NCI-H82 treated with DMSO at 0.1 percent for 48 hours (cell line): ENCODE results near the gene CFAP251.
"Not testable (repeated sequence)": the region's sequence is repeated elsewhere in the genome, so short reads cannot be mapped to it uniquely, and the experiment has no call there.

Experiments
- DNase-seq: peaks from one replicate; lab custom pipeline; 2025; ENCODE audit not compliant: unreplicated experiment; lab: John Stamatoyannopoulos, UW

CFAP251 gene

GRCh38 chr12:121903202-121903601 lies 15.2 kb upstream of the CFAP251 start:
- DNase-seq = no peak

- no peak for DNase-seq
Measured at GRCh38 chr12:121905746-121906145, 12.6 kb upstream of the CFAP251 start.

- no peak for DNase-seq
Measured at GRCh38 chr12:121908702-121909101, 9.7 kb upstream of the CFAP251 start.

- no peak for DNase-seq
Measured at GRCh38 chr12:121911824-121912585, 6.4 kb upstream of the CFAP251 start.

- DNase-seq = no peak
Measured at GRCh38 chr12:121915841-121916321, 2.5 kb upstream of the CFAP251 start.

- DNase-seq = no peak
Measured at GRCh38 chr12:121916719-121917118, 1.7 kb upstream of the CFAP251 start.

- no peak for DNase-seq
Measured at GRCh38 chr12:121918679-121919038, 267 bp downstream of the CFAP251 start.

GRCh38 chr12:121921066-121921465 lies 2.7 kb downstream of the CFAP251 start:
- no peak for DNase-seq

- DNase-seq = no peak
Measured at GRCh38 chr12:121925358-121925695, 6.9 kb downstream of the CFAP251 start.

- no peak for DNase-seq
Measured at GRCh38 chr12:121926874-121927706, 8.7 kb downstream of the CFAP251 start.

GRCh38 chr12:121927813-121928212 lies 9.4 kb downstream of the CFAP251 start:
- DNase-seq = no peak

- DNase-seq = not testable (repeated sequence)
Measured at GRCh38 chr12:121929545-121929944, 11.2 kb downstream of the CFAP251 start.

GRCh38 chr12:121930862-121931261 lies 12.5 kb downstream of the CFAP251 start:
- no peak for DNase-seq

- DNase-seq = no peak
Measured at GRCh38 chr12:121932176-121932536, 13.8 kb downstream of the CFAP251 start.

GRCh38 chr12:121932914-121933521 lies 14.6 kb downstream of the CFAP251 start:
- DNase-seq = no peak

- DNase-seq = no peak
Measured at GRCh38 chr12:121933522-121934308, 15.3 kb downstream of the CFAP251 start.

GRCh38 chr12:121934309-121934664 lies 15.9 kb downstream of the CFAP251 start:
- no peak for DNase-seq

GRCh38 chr12:121937654-121938053 lies 19.3 kb downstream of the CFAP251 start:
- no peak for DNase-seq

GRCh38 chr12:121939186-121939585 lies 20.8 kb downstream of the CFAP251 start:
- no peak for DNase-seq

GRCh38 chr12:121939992-121940766 lies 21.8 kb downstream of the CFAP251 start:
- no peak for DNase-seq
